IPS-11a (cell line): ENCODE measurements around the gene NPC1.
"Not testable (repeated sequence)": the region's sequence is repeated elsewhere in the genome, so short reads cannot be mapped to it uniquely, and the experiment has no call there.

ENCODE experiments used
- H3K4me3 ChIP-seq: one replicate; pipeline ENCODE4 v1.5.1; 2013; ENCODE audit warnings: low read depth, low read length, control low read depth

Gene NPC1

GRCh38 chr18:23577521-23577920 is 8.8 kb downstream of the NPC1 start:
- not testable (repeated sequence) for H3K4me3 ChIP-seq

- no peak overlapping the region for H3K4me3 ChIP-seq
Observed at GRCh38 chr18:23575309-23575651, 11.0 kb downstream of the NPC1 start.

- no peak overlapping the region for H3K4me3 ChIP-seq
Observed at GRCh38 chr18:23574611-23575308, 11.5 kb downstream of the NPC1 start.

GRCh38 chr18:23573626-23574431 is 12.5 kb downstream of the NPC1 start:
- H3K4me3 ChIP-seq, result no peak overlapping the region

- H3K4me3 ChIP-seq, result no peak overlapping the region
Observed at GRCh38 chr18:23573020-23573419, 13.3 kb downstream of the NPC1 start.

GRCh38 chr18:23572570-23572969 is 13.7 kb downstream of the NPC1 start:
- no peak overlapping the region for H3K4me3 ChIP-seq

- no peak overlapping the region for H3K4me3 ChIP-seq
Observed at GRCh38 chr18:23572012-23572411, 14.3 kb downstream of the NPC1 start.

GRCh38 chr18:23570912-23571504 is 15.3 kb downstream of the NPC1 start:
- H3K4me3 ChIP-seq, result no peak overlapping the region

- no peak overlapping the region for H3K4me3 ChIP-seq
Observed at GRCh38 chr18:23569299-23570063, 16.8 kb downstream of the NPC1 start.

GRCh38 chr18:23568281-23569138 is 17.8 kb downstream of the NPC1 start:
- H3K4me3 ChIP-seq, result no peak overlapping the region

GRCh38 chr18:23567671-23568070 is 18.6 kb downstream of the NPC1 start:
- no peak overlapping the region for H3K4me3 ChIP-seq

GRCh38 chr18:23565916-23566547 is 20.3 kb downstream of the NPC1 start:
- no peak overlapping the region for H3K4me3 ChIP-seq

- no peak overlapping the region for H3K4me3 ChIP-seq
Observed at GRCh38 chr18:23563377-23564043, 22.8 kb downstream of the NPC1 start.

GRCh38 chr18:23560186-23560585 is 26.1 kb downstream of the NPC1 start:
- H3K4me3 ChIP-seq, result no peak overlapping the region

- H3K4me3 ChIP-seq, result not testable (repeated sequence)
Observed at GRCh38 chr18:23557511-23557910, 28.8 kb downstream of the NPC1 start.

- no peak overlapping the region for H3K4me3 ChIP-seq
Observed at GRCh38 chr18:23556145-23556780, 30.0 kb downstream of the NPC1 start.

GRCh38 chr18:23553887-23554286 is 32.4 kb downstream of the NPC1 start:
- H3K4me3 ChIP-seq, result no peak overlapping the region

GRCh38 chr18:23552505-23552904 is 33.8 kb downstream of the NPC1 start:
- H3K4me3 ChIP-seq, result no peak overlapping the region

GRCh38 chr18:23551978-23552377 is 34.3 kb downstream of the NPC1 start:
- no peak overlapping the region for H3K4me3 ChIP-seq
